ENCODE data around the gene MEG3. TPM values are rescaled to one million over a fixed set of nuclear protein-coding genes. Genes with fewer than 3 reads are reported as not detected.

Gene MEG3
- total and polyA plus RNA-seq, 2 experiments from 2014 or later, result not detected

DNA sequence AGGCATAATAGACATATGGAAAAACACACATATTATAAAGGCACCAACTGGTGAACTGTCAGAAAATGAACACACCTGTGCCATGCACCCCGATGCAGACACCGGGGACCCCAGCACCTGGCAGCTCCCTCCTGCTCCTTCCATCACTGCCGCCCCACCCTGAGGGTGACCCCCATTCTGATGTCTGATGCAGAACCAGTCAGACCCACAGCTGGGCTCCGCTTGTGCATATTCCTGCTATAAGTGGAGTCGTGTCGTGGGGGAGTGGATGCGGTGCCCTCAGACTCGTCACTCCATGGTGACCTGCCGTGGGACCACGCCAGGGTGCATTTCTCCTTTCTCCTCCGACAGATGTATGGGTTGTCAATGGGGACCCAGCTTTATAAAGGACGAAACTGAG, 45.7 kb upstream of the MEG3 start (continued):
- TF ChIP-seq, protein P1, sequence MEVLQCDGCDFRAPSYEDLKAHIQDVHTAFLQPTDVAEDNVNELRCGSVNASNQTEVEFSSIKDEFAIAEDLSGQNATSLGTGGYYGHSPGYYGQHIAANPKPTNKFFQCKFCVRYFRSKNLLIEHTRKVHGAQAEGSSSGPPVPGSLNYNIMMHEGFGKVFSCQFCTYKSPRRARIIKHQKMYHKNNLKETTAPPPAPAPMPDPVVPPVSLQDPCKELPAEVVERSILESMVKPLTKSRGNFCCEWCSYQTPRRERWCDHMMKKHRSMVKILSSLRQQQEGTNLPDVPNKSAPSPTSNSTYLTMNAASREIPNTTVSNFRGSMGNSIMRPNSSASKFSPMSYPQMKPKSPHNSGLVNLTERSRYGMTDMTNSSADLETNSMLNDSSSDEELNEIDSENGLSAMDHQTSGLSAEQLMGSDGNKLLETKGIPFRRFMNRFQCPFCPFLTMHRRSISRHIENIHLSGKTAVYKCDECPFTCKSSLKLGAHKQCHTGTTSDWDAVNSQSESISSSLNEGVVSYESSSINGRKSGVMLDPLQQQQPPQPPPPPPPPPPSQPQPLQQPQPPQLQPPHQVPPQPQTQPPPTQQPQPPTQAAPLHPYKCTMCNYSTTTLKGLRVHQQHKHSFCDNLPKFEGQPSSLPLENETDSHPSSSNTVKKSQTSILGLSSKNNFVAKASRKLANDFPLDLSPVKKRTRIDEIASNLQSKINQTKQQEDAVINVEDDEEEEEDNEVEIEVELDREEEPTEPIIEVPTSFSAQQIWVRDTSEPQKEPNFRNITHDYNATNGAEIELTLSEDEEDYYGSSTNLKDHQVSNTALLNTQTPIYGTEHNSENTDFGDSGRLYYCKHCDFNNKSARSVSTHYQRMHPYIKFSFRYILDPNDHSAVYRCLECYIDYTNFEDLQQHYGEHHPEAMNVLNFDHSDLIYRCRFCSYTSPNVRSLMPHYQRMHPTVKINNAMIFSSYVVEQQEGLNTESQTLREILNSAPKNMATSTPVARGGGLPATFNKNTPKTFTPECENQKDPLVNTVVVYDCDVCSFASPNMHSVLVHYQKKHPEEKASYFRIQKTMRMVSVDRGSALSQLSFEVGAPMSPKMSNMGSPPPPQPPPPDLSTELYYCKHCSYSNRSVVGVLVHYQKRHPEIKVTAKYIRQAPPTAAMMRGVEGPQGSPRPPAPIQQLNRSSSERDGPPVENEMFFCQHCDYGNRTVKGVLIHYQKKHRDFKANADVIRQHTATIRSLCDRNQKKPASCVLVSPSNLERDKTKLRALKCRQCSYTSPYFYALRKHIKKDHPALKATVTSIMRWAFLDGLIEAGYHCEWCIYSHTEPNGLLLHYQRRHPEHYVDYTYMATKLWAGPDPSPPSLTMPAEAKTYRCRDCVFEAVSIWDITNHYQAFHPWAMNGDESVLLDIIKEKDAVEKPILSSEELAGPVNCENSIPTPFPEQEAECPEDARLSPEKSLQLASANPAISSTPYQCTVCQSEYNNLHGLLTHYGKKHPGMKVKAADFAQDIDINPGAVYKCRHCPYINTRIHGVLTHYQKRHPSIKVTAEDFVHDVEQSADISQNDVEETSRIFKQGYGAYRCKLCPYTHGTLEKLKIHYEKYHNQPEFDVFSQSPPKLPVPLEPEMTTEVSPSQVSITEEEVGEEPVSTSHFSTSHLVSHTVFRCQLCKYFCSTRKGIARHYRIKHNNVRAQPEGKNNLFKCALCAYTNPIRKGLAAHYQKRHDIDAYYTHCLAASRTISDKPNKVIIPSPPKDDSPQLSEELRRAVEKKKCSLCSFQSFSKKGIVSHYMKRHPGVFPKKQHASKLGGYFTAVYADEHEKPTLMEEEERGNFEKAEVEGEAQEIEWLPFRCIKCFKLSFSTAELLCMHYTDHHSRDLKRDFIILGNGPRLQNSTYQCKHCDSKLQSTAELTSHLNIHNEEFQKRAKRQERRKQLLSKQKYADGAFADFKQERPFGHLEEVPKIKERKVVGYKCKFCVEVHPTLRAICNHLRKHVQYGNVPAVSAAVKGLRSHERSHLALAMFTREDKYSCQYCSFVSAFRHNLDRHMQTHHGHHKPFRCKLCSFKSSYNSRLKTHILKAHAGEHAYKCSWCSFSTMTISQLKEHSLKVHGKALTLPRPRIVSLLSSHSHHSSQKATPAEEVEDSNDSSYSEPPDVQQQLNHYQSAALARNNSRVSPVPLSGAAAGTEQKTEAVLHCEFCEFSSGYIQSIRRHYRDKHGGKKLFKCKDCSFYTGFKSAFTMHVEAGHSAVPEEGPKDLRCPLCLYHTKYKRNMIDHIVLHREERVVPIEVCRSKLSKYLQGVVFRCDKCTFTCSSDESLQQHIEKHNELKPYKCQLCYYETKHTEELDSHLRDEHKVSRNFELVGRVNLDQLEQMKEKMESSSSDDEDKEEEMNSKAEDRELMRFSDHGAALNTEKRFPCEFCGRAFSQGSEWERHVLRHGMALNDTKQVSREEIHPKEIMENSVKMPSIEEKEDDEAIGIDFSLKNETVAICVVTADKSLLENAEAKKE (CRISPR knock-in tag; IDR thresholded peaks at IDR 0.05), result no peak
- TF ChIP-seq NANOG (IDR thresholded peaks at IDR 0.05; ENCODE audit: borderline replicate concordance) (no peak), POLR2AphosphoS5 (IDR thresholded peaks at IDR 0.05; ENCODE audit: low read depth) (no peak), ZNF331 (CRISPR knock-in tag; IDR thresholded peaks at IDR 0.05; ENCODE audit: low read depth) (no peak), JUNB (IDR thresholded peaks at IDR 0.05; ENCODE audit: unreplicated experiment) (no peak), EZH2phosphoT487 (IDR thresholded peaks at IDR 0.05; ENCODE audit: unreplicated experiment) (no peak)
- TF ChIP-seq, protein P2, sequence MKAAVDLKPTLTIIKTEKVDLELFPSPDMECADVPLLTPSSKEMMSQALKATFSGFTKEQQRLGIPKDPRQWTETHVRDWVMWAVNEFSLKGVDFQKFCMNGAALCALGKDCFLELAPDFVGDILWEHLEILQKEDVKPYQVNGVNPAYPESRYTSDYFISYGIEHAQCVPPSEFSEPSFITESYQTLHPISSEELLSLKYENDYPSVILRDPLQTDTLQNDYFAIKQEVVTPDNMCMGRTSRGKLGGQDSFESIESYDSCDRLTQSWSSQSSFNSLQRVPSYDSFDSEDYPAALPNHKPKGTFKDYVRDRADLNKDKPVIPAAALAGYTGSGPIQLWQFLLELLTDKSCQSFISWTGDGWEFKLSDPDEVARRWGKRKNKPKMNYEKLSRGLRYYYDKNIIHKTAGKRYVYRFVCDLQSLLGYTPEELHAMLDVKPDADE (IDR thresholded peaks at IDR 0.05), result no peak
- TF ChIP-seq, protein P3, sequence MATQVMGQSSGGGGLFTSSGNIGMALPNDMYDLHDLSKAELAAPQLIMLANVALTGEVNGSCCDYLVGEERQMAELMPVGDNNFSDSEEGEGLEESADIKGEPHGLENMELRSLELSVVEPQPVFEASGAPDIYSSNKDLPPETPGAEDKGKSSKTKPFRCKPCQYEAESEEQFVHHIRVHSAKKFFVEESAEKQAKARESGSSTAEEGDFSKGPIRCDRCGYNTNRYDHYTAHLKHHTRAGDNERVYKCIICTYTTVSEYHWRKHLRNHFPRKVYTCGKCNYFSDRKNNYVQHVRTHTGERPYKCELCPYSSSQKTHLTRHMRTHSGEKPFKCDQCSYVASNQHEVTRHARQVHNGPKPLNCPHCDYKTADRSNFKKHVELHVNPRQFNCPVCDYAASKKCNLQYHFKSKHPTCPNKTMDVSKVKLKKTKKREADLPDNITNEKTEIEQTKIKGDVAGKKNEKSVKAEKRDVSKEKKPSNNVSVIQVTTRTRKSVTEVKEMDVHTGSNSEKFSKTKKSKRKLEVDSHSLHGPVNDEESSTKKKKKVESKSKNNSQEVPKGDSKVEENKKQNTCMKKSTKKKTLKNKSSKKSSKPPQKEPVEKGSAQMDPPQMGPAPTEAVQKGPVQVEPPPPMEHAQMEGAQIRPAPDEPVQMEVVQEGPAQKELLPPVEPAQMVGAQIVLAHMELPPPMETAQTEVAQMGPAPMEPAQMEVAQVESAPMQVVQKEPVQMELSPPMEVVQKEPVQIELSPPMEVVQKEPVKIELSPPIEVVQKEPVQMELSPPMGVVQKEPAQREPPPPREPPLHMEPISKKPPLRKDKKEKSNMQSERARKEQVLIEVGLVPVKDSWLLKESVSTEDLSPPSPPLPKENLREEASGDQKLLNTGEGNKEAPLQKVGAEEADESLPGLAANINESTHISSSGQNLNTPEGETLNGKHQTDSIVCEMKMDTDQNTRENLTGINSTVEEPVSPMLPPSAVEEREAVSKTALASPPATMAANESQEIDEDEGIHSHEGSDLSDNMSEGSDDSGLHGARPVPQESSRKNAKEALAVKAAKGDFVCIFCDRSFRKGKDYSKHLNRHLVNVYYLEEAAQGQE (IDR thresholded peaks at IDR 0.05; ENCODE audit: unreplicated experiment), result no peak

Measured in GM23338 (cell line).